GM20431 (cell line): ENCODE data around the gene GPRIN3.
"Not testable (repeated sequence)": the region's sequence is repeated elsewhere in the genome, so short reads cannot be mapped to it uniquely, and the experiment has no call there.

Experiments
- in situ Hi-C: fragments of 300-500 bp; cut with MseI, MboI; formaldehyde crosslinking; loops from one replicate; pipeline ENCODE4 v1.15.0; 2020; ENCODE audit warnings: low sequenced_read_pairs; ENCODE audit not compliant: unreplicated experiment

GPRIN3 gene

GRCh38 chr4:89316211-89316610, 8.6 kb upstream of the GPRIN3 start:
- in situ Hi-C loops = no loop called here

GRCh38 chr4:89314291-89314690, 6.7 kb upstream of the GPRIN3 start:
- in situ Hi-C loops = no loop called here

- in situ Hi-C loops = no loop called here
Measured at GRCh38 chr4:89312066-89312465, 4.5 kb upstream of the GPRIN3 start.

- in situ Hi-C loops = no loop called here
Measured at GRCh38 chr4:89311433-89311832, 3.8 kb upstream of the GPRIN3 start.

- in situ Hi-C loops = not testable (repeated sequence)
Measured at GRCh38 chr4:89309154-89309553, 1.6 kb upstream of the GPRIN3 start.

- in situ Hi-C loops = no loop called here
Measured at GRCh38 chr4:89308161-89308500, 531 bp upstream of the GPRIN3 start.

GRCh38 chr4:89307178-89307445, 488 bp downstream of the GPRIN3 start:
- in situ Hi-C loops = no loop called here

GRCh38 chr4:89306486-89307177, 968 bp downstream of the GPRIN3 start:
- in situ Hi-C loops = no loop called here

- in situ Hi-C loops = no loop called here
Measured at GRCh38 chr4:89305712-89306437, 1.7 kb downstream of the GPRIN3 start.

- in situ Hi-C loops = no loop called here
Measured at GRCh38 chr4:89305028-89305427, 2.6 kb downstream of the GPRIN3 start.

- in situ Hi-C loops = no loop called here
Measured at GRCh38 chr4:89303814-89304388, 3.7 kb downstream of the GPRIN3 start.

GRCh38 chr4:89303177-89303576, 4.4 kb downstream of the GPRIN3 start:
- in situ Hi-C loops = no loop called here

- in situ Hi-C loops = no loop called here
Measured at GRCh38 chr4:89301902-89302301, 5.7 kb downstream of the GPRIN3 start.

- in situ Hi-C loops = no loop called here
Measured at GRCh38 chr4:89301003-89301402, 6.6 kb downstream of the GPRIN3 start.

- in situ Hi-C loops = no loop called here
Measured at GRCh38 chr4:89300499-89300898, 7.1 kb downstream of the GPRIN3 start.

- in situ Hi-C loops = no loop called here
Measured at GRCh38 chr4:89300060-89300459, 7.5 kb downstream of the GPRIN3 start.

GRCh38 chr4:89299153-89299791, 8.3 kb downstream of the GPRIN3 start:
- in situ Hi-C loops = no loop called here

- in situ Hi-C loops = no loop called here
Measured at GRCh38 chr4:89298788-89299152, 8.8 kb downstream of the GPRIN3 start.

- in situ Hi-C loops = no loop called here
Measured at GRCh38 chr4:89298155-89298554, 9.4 kb downstream of the GPRIN3 start.

GRCh38 chr4:89296896-89297295, 10.7 kb downstream of the GPRIN3 start:
- in situ Hi-C loops = no loop called here

GRCh38 chr4:89296399-89296798, 11.2 kb downstream of the GPRIN3 start:
- in situ Hi-C loops = no loop called here
